OCI-LY7 (cell line): ENCODE measurements around the gene AGAP9.
"Not testable (repeated sequence)": the region's sequence is repeated elsewhere in the genome, so short reads cannot be mapped to it uniquely, and the experiment has no call there.

ENCODE experiments used
- CTCF ChIP-seq: fragments of 200-600 bp; sonication (generic); conservative IDR thresholded peaks from 2 replicates; pipeline ENCODE4 v1.5.1; 2014; ENCODE audit warnings: mild to moderate bottlenecking, antibody characterized with exemption, low read length, moderate library complexity, mixed read lengths
- EZH2phosphoT487 ChIP-seq: fragments of 200-600 bp; sonication (generic); IDR thresholded peaks from 2 replicates; pipeline ENCODE4 v1.6.1; 2018; ENCODE audit warnings: low read depth, borderline replicate concordance, mild to moderate bottlenecking, mixed run types, antibody characterized with exemption, low read length, moderate library complexity, mixed read lengths

GRCh38 chr10:47468731-47469528 is 54.5 kb downstream of the AGAP9 start:
- not testable (repeated sequence) for TF ChIP-seq CTCF, EZH2phosphoT487
